HEK293 (cell line): Measurements from ENCODE around the gene MAML2.

Source experiments
- CTCF ChIA-PET: fragments of 350-600 bp; formaldehyde crosslinking; extraction: SDS; loops from one replicate; lab custom pipeline; 2021; ENCODE audit warnings: antibody characterized with exemption; lab: Yijun Ruan, JAX
- POLR2A ChIA-PET: fragments of 300-600 bp; formaldehyde crosslinking; extraction: SDS; loops from one replicate; lab custom pipeline; 2020; ENCODE audit warnings: antibody characterized with exemption, inconsistent platforms; lab: Yijun Ruan, JAX
- H3K27ac ChIP-seq: fragments of 200-500 bp; sonication (Bioruptor generic); 2 replicates; pipeline ENCODE4 v1.5.1; 2014; ENCODE audit warnings: low read depth, low read length, control low read depth, inconsistent platforms; ENCODE audit errors: extremely low read depth
- H3K36me3 ChIP-seq, 2 experiments: fragments of 200-500 bp in 1 of 2; sonication (Bioruptor generic) in 1 of 2; 1 replicate in 1 of 2; 2 replicates in 1 of 2; pipeline ENCODE4 v1.5.1; 2014 to 2017; ENCODE audit warnings: inconsistent platforms in 2 of 2, low read length in 2 of 2; ENCODE audit not compliant: control insufficient read depth in 2 of 2, insufficient read depth in 1 of 2
- H3K4me1 ChIP-seq: fragments of 200-500 bp; sonication (Bioruptor generic); 2 replicates; pipeline ENCODE4 v1.5.1; 2014; ENCODE audit warnings: mild to moderate bottlenecking, low read length, inconsistent platforms; ENCODE audit not compliant: control insufficient read depth, insufficient read depth
- H3K4me3 ChIP-seq: 2 replicates; pipeline ENCODE4 v1.5.1; 2011; ENCODE audit warnings: low read depth, mild to moderate bottlenecking, control low read depth, low read length, moderate library complexity
- H3K9me3 ChIP-seq: fragments of 200-500 bp; sonication (Bioruptor generic); 2 replicates; pipeline ENCODE4 v1.5.1; 2014; ENCODE audit warnings: low read depth, low read length, inconsistent platforms; ENCODE audit not compliant: control insufficient read depth, insufficient read depth
- KLF16 ChIP-seq: fragments of 450-650 bp; formaldehyde crosslinking; IDR thresholded peaks from 2 replicates; pipeline ENCODE4 v1.5.1; 2017; ENCODE audit warnings: missing biosample characterization, missing genetic modification characterization
- PRDM1 ChIP-seq: fragments of 450-650 bp; formaldehyde crosslinking; IDR thresholded peaks from 2 replicates; pipeline ENCODE4; 2016; ENCODE audit warnings: missing biosample characterization, missing genetic modification characterization
- TRIM28 ChIP-seq: IDR thresholded peaks from 2 replicates; pipeline ENCODE4 v1.6.1; 2011; ENCODE audit warnings: low read length, control low read depth, borderline replicate concordance
- ZEB2 ChIP-seq: fragments of 450-650 bp; formaldehyde crosslinking; IDR thresholded peaks from 2 replicates; pipeline ENCODE4 v1.5.1; 2016; ENCODE audit warnings: missing biosample characterization, missing genetic modification characterization
- ZFP3 ChIP-seq: fragments of 450-650 bp; formaldehyde crosslinking; IDR thresholded peaks from 2 replicates; pipeline ENCODE4 v1.5.1; 2016; ENCODE audit warnings: low read depth, missing biosample characterization, missing genetic modification characterization
- ZNF132 ChIP-seq: fragments of 450-650 bp; formaldehyde crosslinking; IDR thresholded peaks from 2 replicates; pipeline ENCODE4 v1.5.1; 2017; ENCODE audit warnings: missing biosample characterization, missing genetic modification characterization, borderline replicate concordance
- ZNF133 ChIP-seq: fragments of 450-650 bp; formaldehyde crosslinking; IDR thresholded peaks from 2 replicates; pipeline ENCODE4 v1.5.1; 2016; ENCODE audit warnings: missing biosample characterization, missing genetic modification characterization
- ZNF239 ChIP-seq: fragments of 450-650 bp; formaldehyde crosslinking; IDR thresholded peaks from 2 replicates; pipeline ENCODE4 v1.5.1; 2016; ENCODE audit warnings: missing biosample characterization, missing genetic modification characterization
- ZNF350 ChIP-seq: fragments of 450-650 bp; formaldehyde crosslinking; IDR thresholded peaks from 2 replicates; pipeline ENCODE4 v1.5.0; 2017; ENCODE audit warnings: missing biosample characterization, mild to moderate bottlenecking, missing genetic modification characterization
- ZNF423 ChIP-seq: fragments of 450-650 bp; formaldehyde crosslinking; IDR thresholded peaks from 2 replicates; pipeline ENCODE4 v1.5.1; 2016; ENCODE audit warnings: missing biosample characterization, missing genetic modification characterization
- ZNF544 ChIP-seq: fragments of 450-650 bp; formaldehyde crosslinking; IDR thresholded peaks from 2 replicates; pipeline ENCODE4 v1.5.0; 2017; ENCODE audit warnings: missing biosample characterization, missing genetic modification characterization
- ZNF558 ChIP-seq: fragments of 450-650 bp; formaldehyde crosslinking; IDR thresholded peaks from 2 replicates; pipeline ENCODE4 v1.5.1; 2016; ENCODE audit warnings: missing biosample characterization, missing genetic modification characterization
- ZNF560 ChIP-seq: fragments of 450-650 bp; formaldehyde crosslinking; IDR thresholded peaks from 2 replicates; pipeline ENCODE4 v1.5.1; 2017; ENCODE audit warnings: missing biosample characterization, missing genetic modification characterization, borderline replicate concordance
- ZNF629 ChIP-seq: fragments of 450-650 bp; formaldehyde crosslinking; IDR thresholded peaks from 2 replicates; pipeline ENCODE4 v1.5.1; 2017; ENCODE audit warnings: missing biosample characterization, missing genetic modification characterization
- ZNF670 ChIP-seq: fragments of 450-650 bp; formaldehyde crosslinking; IDR thresholded peaks from 2 replicates; pipeline ENCODE4 v1.5.1; 2016; ENCODE audit warnings: missing biosample characterization, missing genetic modification characterization, low read depth
- ZNF701 ChIP-seq: fragments of 450-650 bp; formaldehyde crosslinking; IDR thresholded peaks from 2 replicates; pipeline ENCODE4 v1.5.1; 2016; ENCODE audit warnings: missing biosample characterization, missing genetic modification characterization
- ZNF837 ChIP-seq: fragments of 450-650 bp; formaldehyde crosslinking; IDR thresholded peaks from 2 replicates; pipeline ENCODE4 v1.5.1; 2016; ENCODE audit warnings: missing biosample characterization, missing genetic modification characterization
- ZSCAN16 ChIP-seq: fragments of 450-650 bp; formaldehyde crosslinking; IDR thresholded peaks from 2 replicates; pipeline ENCODE4 v1.5.1; 2016; ENCODE audit warnings: missing biosample characterization, missing genetic modification characterization
- TF ChIP-seq, protein P1 (sequence below): fragments of 450-650 bp; formaldehyde crosslinking; conservative IDR thresholded peaks from 2 replicates; pipeline ENCODE4 v1.5.1; 2016; ENCODE audit warnings: low read depth, missing biosample characterization, missing genetic modification characterization
- TF ChIP-seq, protein P2 (sequence below): fragments of 450-650 bp; formaldehyde crosslinking; IDR thresholded peaks from 2 replicates; pipeline ENCODE4 v1.5.1; 2016; ENCODE audit warnings: missing biosample characterization, missing genetic modification characterization, low read depth
- TF ChIP-seq, protein P3 (sequence below): fragments of 450-650 bp; formaldehyde crosslinking; IDR thresholded peaks from 2 replicates; pipeline ENCODE4 v1.5.1; 2016; ENCODE audit warnings: missing biosample characterization, missing genetic modification characterization

MAML2 gene

DNA sequence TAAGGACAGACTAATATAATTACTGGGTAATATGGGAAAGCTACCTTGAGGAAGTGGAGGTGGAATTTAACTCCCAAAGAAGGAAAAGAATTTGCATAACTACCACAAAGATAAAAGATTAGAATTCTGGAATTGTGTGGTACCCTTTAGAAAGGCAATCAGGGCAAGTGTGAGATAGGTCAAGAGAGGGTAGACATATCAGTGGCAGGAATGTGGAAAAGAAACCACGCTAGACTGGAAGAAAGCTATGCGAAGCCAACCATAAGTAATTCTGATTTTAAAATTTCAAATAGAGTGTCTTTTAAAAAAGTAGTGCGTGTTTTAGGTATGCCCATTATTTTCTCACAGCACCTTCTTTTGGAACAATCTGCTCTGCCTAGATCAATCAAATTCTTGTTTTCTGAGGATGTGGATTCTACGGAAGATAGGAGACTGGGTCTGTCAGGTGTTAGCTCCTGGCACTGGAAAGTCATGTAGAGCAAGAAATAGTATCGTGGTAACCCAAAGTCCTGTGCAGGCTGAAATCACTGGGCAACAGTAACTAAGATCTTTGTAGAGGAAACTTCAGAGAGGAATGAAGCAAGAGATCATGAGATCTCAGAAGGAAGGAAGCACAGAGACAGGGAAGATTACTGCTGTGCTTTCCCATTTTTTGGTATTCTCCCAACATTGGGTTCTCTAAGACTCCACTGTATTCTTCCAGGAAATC, 307.8 kb downstream of the MAML2 start (continued):
- TF ChIP-seq ZNF670 (tag by site-specific recombination) (no peak), ZNF423 (no peak)

DNA sequence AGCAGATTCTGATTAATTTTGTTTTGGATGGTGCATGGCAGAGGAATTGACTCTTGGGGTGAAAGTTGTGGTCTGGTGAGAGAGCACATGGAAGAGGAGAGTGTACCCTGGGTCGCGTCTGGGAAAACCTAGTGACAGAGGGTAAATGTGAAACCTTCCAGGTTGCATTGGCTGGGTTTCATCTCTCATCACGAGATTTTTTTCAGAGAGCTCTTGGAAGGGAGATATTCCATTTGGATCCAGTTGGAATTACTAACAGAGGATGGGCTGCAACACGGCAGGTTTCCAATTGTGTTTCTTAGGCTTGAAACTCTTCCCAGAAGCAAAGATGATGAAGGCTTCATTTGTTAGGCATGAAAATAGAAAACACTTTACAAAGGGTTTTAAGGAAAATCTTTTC, 309.4 kb downstream of the MAML2 start:
- peaks cover 7% of the 10 kb centered on the region for H3K4me1 ChIP-seq
- ChIA-PET POLR2A (no interaction called here), CTCF (interaction anchor here (1.3 to 2.1 kb wide), 2 partner anchors 9 to 198 kb away, joined by 3 to 6 read pairs; no protein-coding TSS in a partner anchor)
- no peak overlapping the region for H3K4me3 ChIP-seq
- no peak for TF ChIP-seq ZNF239
- no peak for TF ChIP-seq ZNF670 (tag by site-specific recombination)
- TF ChIP-seq, protein P1, sequence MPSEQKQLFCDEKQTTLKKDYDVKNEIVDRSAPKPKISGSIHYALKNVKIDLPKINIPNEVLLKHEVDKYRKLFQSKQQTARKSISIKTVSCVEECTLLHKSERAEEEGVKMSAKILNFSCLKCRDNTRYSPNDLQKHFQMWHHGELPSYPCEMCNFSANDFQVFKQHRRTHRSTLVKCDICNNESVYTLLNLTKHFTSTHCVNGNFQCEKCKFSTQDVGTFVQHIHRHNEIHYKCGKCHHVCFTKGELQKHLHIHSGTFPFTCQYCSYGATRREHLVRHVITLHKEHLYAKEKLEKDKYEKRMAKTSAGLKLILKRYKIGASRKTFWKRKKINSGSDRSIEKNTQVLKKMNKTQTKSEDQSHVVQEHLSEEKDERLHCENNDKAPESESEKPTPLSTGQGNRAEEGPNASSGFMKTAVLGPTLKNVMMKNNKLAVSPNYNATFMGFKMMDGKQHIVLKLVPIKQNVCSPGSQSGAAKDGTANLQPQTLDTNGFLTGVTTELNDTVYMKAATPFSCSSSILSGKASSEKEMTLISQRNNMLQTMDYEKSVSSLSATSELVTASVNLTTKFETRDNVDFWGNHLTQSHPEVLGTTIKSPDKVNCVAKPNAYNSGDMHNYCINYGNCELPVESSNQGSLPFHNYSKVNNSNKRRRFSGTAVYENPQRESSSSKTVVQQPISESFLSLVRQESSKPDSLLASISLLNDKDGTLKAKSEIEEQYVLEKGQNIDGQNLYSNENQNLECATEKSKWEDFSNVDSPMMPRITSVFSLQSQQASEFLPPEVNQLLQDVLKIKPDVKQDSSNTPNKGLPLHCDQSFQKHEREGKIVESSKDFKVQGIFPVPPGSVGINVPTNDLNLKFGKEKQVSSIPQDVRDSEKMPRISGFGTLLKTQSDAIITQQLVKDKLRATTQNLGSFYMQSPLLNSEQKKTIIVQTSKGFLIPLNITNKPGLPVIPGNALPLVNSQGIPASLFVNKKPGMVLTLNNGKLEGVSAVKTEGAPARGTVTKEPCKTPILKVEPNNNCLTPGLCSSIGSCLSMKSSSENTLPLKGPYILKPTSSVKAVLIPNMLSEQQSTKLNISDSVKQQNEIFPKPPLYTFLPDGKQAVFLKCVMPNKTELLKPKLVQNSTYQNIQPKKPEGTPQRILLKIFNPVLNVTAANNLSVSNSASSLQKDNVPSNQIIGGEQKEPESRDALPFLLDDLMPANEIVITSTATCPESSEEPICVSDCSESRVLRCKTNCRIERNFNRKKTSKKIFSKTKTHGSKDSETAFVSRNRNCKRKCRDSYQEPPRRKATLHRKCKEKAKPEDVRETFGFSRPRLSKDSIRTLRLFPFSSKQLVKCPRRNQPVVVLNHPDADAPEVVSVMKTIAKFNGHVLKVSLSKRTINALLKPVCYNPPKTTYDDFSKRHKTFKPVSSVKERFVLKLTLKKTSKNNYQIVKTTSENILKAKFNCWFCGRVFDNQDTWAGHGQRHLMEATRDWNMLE, result no peak
- TF ChIP-seq ZEB2 (tag by site-specific recombination), result no peak
- no peak overlapping the region for H3K27ac ChIP-seq
- no peaks in the 10 kb centered on the region for H3K9me3 ChIP-seq
- no peaks in the 10 kb centered on the region for H3K36me3 ChIP-seq

DNA sequence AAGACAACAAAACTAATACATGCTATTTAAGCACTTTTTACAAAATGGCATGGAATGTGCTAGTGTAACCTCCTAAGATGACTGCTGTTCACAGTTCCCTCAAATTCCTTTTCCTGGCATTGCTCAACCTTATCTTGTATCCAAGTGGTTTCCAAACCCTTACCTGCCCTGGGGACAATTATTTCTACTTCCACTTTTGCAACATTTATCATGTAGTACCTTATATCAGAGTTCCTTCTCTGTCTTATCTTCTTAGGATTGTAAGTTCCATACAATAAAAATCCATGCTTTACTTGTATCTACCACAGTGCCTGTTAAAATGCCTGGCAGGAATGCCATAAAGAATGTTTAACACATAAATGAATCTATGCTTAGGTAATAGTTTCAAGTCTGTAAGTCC, 309.9 kb downstream of the MAML2 start:
- Histone ChIP-seq H3K4me3 (no peak overlapping the region), H3K27ac (no peak overlapping the region), H3K36me3 (no peaks in the 10 kb centered on the region), H3K4me1 (peaks cover 7% of the 10 kb centered on the region), H3K9me3 (no peaks in the 10 kb centered on the region)
- TF ChIP-seq PRDM1 (tag by site-specific recombination) (no peak), ZNF350 (tag by site-specific recombination) (no peak), ZFP3 (tag by site-specific recombination) (no peak), ZNF423 (no peak), ZNF837 (tag by site-specific recombination) (no peak), ZNF629 (tag by site-specific recombination) (no peak)
- TF ChIP-seq, protein P2, sequence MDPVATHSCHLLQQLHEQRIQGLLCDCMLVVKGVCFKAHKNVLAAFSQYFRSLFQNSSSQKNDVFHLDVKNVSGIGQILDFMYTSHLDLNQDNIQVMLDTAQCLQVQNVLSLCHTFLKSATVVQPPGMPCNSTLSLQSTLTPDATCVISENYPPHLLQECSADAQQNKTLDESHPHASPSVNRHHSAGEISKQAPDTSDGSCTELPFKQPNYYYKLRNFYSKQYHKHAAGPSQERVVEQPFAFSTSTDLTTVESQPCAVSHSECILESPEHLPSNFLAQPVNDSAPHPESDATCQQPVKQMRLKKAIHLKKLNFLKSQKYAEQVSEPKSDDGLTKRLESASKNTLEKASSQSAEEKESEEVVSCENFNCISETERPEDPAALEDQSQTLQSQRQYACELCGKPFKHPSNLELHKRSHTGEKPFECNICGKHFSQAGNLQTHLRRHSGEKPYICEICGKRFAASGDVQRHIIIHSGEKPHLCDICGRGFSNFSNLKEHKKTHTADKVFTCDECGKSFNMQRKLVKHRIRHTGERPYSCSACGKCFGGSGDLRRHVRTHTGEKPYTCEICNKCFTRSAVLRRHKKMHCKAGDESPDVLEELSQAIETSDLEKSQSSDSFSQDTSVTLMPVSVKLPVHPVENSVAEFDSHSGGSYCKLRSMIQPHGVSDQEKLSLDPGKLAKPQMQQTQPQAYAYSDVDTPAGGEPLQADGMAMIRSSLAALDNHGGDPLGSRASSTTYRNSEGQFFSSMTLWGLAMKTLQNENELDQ (tag by site-specific recombination), result no peak
- ChIA-PET CTCF (interaction anchor here (2.1 kb wide), 1 partner anchor 197 kb away, joined by 6 read pairs; no protein-coding TSS in a partner anchor), POLR2A (no interaction called here)

DNA sequence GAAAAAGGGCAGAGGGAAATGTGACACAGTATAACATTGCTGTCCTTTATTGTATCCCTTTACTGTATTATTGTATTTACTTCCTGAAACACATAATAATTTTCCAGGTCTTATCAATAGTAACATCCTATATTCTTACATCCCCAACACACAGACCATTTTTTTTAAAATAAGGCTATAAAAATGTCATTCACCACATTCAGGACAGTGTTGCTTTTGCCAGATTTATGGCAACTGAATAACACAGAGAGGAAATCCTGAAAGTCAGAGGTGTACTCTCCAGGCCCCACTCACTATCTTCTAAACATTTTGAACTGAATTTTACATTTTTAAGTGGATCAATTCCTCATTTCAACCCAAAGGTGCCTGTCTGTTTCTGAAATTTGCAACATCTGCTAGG, 314.2 kb downstream of the MAML2 start:
- Histone ChIP-seq H3K27ac (no peak overlapping the region), H3K9me3 (no peaks in the 10 kb centered on the region), H3K36me3 (no peaks in the 10 kb centered on the region), H3K4me3 (no peak overlapping the region), H3K4me1 (no peaks in the 10 kb centered on the region)
- POLR2A ChIA-PET, result no interaction called here
- CTCF ChIA-PET, result no interaction called here
- TF ChIP-seq, protein P3, sequence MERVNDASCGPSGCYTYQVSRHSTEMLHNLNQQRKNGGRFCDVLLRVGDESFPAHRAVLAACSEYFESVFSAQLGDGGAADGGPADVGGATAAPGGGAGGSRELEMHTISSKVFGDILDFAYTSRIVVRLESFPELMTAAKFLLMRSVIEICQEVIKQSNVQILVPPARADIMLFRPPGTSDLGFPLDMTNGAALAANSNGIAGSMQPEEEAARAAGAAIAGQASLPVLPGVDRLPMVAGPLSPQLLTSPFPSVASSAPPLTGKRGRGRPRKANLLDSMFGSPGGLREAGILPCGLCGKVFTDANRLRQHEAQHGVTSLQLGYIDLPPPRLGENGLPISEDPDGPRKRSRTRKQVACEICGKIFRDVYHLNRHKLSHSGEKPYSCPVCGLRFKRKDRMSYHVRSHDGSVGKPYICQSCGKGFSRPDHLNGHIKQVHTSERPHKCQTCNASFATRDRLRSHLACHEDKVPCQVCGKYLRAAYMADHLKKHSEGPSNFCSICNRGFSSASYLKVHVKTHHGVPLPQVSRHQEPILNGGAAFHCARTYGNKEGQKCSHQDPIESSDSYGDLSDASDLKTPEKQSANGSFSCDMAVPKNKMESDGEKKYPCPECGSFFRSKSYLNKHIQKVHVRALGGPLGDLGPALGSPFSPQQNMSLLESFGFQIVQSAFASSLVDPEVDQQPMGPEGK, result no peak
- no peak for TF ChIP-seq ZNF560
- no peak for TF ChIP-seq ZNF132 (tag by site-specific recombination)
- no peak for TF ChIP-seq ZNF544 (tag by site-specific recombination)
- no peak for TF ChIP-seq ZNF558
- TF ChIP-seq ZSCAN16, result no peak
- no peak for TF ChIP-seq ZNF701 (tag by site-specific recombination)
- no peak for TF ChIP-seq ZFP3 (tag by site-specific recombination)
- no peak for TF ChIP-seq TRIM28
- no peak for TF ChIP-seq ZNF133 (tag by site-specific recombination)
- TF ChIP-seq KLF16 (tag by site-specific recombination), result no peak
